NCI-H226 (cell line): ENCODE measurements around the gene DELE1.

Experiments used
- DNase-seq: peaks from one replicate; pipeline ENCODE4 v3.0.0-alpha.2; 2015

The DELE1 gene

GRCh38 chr5:141960018-141960417 is 36.3 kb downstream of the DELE1 start:
- DNase-seq: no peak

- peak; percentile 65 for DNase-seq
Observed at GRCh38 chr5:141960449-141961323, 37.0 kb downstream of the DELE1 start.

GRCh38 chr5:141961466-141961865 is 37.8 kb downstream of the DELE1 start:
- DNase-seq: no peak

- no peak for DNase-seq
Observed at GRCh38 chr5:141963701-141964100, 40.0 kb downstream of the DELE1 start.

- no peak for DNase-seq
Observed at GRCh38 chr5:141965071-141965470, 41.4 kb downstream of the DELE1 start.

GRCh38 chr5:141966275-141966962 is 42.7 kb downstream of the DELE1 start:
- DNase-seq: no peak

- DNase-seq: no peak
Observed at GRCh38 chr5:141966963-141967333, 43.3 kb downstream of the DELE1 start.

GRCh38 chr5:141968914-141969608 is 45.4 kb downstream of the DELE1 start, which contains the start of gene RNF14:
RNF14 (plus strand) TSS chr5:141969105; CDS start chr5:141973589, 4,484 bp downstream.
- DNase-seq: peak; percentile 94

- no peak for DNase-seq
Observed at GRCh38 chr5:141969783-141970771, 46.4 kb downstream of the DELE1 start.

GRCh38 chr5:141973871-141974595 is 50.4 kb downstream of the DELE1 start:
- peak; percentile 36 for DNase-seq

GRCh38 chr5:141976176-141976575 is 52.5 kb downstream of the DELE1 start:
- DNase-seq: no peak

GRCh38 chr5:141978389-141978788 is 54.7 kb downstream of the DELE1 start:
- DNase-seq: no peak

GRCh38 chr5:141982626-141983025 is 59.0 kb downstream of the DELE1 start:
- DNase-seq: no peak

GRCh38 chr5:141986072-141986471 is 62.4 kb downstream of the DELE1 start:
- DNase-seq: no peak

- no peak for DNase-seq
Observed at GRCh38 chr5:141989720-141990119, 66.0 kb downstream of the DELE1 start.
